Measurements from ENCODE around the gene EDA2R. TPM values are rescaled to one million over a fixed set of nuclear protein-coding genes. Genes with fewer than 3 reads are reported as not detected.

Gene EDA2R
- total and polyA plus RNA-seq, 9 of the 15 experiments (the other 6 are each of a cell fraction or from before 2014, with no cell fraction given) = 0.03 to 0.08 (median 0.05) TPM; not detected in 5

DNA sequence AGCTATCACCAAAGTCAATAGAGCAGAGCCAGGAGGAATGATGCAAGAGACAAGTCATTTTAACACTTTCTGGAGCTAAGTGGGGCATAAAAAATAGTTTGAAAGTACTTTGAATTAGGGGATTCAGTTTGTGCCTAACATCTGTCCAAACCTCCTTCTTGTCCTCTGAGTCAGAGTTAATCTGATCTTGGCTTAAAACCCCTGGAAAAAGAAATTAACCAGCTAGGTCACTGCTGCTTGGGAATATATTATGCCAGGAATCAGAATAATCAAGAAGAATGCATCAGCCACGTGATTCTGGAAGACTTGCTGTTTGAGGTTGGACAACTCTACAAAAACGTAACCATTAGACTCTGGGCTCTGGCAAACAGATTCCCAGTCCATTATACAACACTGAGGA, 45.3 kb upstream of the EDA2R start:
- 0% methylated on average over 2 of the region's 2 CpGs for WGBS (ENCODE audit: insufficient coverage, low coverage, missing lambda C conversion rate)
- Histone ChIP-seq H3K79me2 (ENCODE audit: control insufficient read depth, insufficient read depth, low read length) (no peaks in the 10 kb centered on the region), H4K20me1 (replicated peaks; ENCODE audit: control insufficient read depth, insufficient read depth, low read length) (no peaks in the 10 kb centered on the region), H3K27me3 (ENCODE audit: control insufficient read depth in 2 of 2, insufficient read depth in 2 of 2, low read length in 2 of 2) (no peaks in the 10 kb centered on the region), H3K9me1 (ENCODE audit: control insufficient read depth, insufficient read depth, low read length) (no peaks in the 10 kb centered on the region), H3K4me3 (no peak overlapping the region), H3K27ac (ENCODE audit: extremely low read depth, low read depth, low read length) (no peak overlapping the region), H3K36me3 (ENCODE audit: control insufficient read depth, insufficient read depth, low read length) (no peaks in the 10 kb centered on the region), H3K4me2 (ENCODE audit: insufficient read depth, low read length) (no peak overlapping the region), H3K9ac (ENCODE audit: insufficient read depth in 1 of 2, low read depth in 2 of 2, low read length in 2 of 2) (no peak overlapping the region), H3K9me3 (replicated peaks; ENCODE audit: control insufficient read depth, insufficient read depth, low read depth, low read length) (no peaks in the 10 kb centered on the region), H3K4me1 (replicated peaks in 1 of 2; ENCODE audit: control insufficient read depth in 2 of 2, insufficient read depth in 2 of 2, low read length in 2 of 2) (no peaks in the 10 kb centered on the region), H2AFZ (ENCODE audit: low read depth, low read length) (no peak overlapping the region)
- intact Hi-C loops (cut with micrococcal nuclease) = no loop called here
- no peak for DNase-seq (ENCODE audit: extremely low read depth in 1 of 4, low spot score in 3 of 4)
- no peak for ATAC-seq
- BruUV-seq (replicated peaks) = no TSS peak
- TF ChIP-seq GABPB2 (CRISPR knock-in tag; conservative IDR thresholded peaks at IDR 0.05) (no peak), NRF1 (conservative IDR thresholded peaks at IDR 0.05 in 1 of 2, IDR thresholded peaks at IDR 0.05 in 1 of 2) (no peak), NR2F6 (CRISPR knock-in tag; IDR thresholded peaks at IDR 0.05) (no peak), PURB (CRISPR knock-in tag; IDR thresholded peaks at IDR 0.05; ENCODE audit: low read depth) (no peak), ZBTB1 (CRISPR knock-in tag; IDR thresholded peaks at IDR 0.05; ENCODE audit: borderline replicate concordance, low read depth) (no peak), ZNF707 (CRISPR knock-in tag; conservative IDR thresholded peaks at IDR 0.05) (no peak), NCOA6 (IDR thresholded peaks at IDR 0.05) (no peak), ELF2 (CRISPR knock-in tag; IDR thresholded peaks at IDR 0.05) (no peak), XRCC5 (IDR thresholded peaks at IDR 0.05; ENCODE audit: low read depth, low read length) (no peak)
- TF ChIP-seq, protein P1, sequence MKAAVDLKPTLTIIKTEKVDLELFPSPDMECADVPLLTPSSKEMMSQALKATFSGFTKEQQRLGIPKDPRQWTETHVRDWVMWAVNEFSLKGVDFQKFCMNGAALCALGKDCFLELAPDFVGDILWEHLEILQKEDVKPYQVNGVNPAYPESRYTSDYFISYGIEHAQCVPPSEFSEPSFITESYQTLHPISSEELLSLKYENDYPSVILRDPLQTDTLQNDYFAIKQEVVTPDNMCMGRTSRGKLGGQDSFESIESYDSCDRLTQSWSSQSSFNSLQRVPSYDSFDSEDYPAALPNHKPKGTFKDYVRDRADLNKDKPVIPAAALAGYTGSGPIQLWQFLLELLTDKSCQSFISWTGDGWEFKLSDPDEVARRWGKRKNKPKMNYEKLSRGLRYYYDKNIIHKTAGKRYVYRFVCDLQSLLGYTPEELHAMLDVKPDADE (conservative IDR thresholded peaks at IDR 0.05; ENCODE audit: control insufficient read depth, low read depth, low read length) = no peak
- no peak for FAIRE-seq
- in situ Hi-C loops (cut with MboI) = no loop called here
- ChIA-PET POLR2A (interaction anchor here (0.6 kb wide), 1 partner anchor 1158 kb away, joined by 3 read pairs; no protein-coding TSS in a partner anchor), CTCF (ENCODE audit: low intra/inter-chr PET ratio) (no interaction called here)
